Endothelial cell of hepatic sinusoid (primary cell): ENCODE results near the gene PERM1.
"Not testable (repeated sequence)": the region's sequence is repeated elsewhere in the genome, so short reads cannot be mapped to it uniquely, and the experiment has no call there.

ENCODE experiments used
- in situ Hi-C: cut with HindIII; loops from 2 replicates; pipeline ENCODE4 v1.10.0; 2017; ENCODE audit warnings: low sequenced_read_pairs

PERM1 gene

DNA sequence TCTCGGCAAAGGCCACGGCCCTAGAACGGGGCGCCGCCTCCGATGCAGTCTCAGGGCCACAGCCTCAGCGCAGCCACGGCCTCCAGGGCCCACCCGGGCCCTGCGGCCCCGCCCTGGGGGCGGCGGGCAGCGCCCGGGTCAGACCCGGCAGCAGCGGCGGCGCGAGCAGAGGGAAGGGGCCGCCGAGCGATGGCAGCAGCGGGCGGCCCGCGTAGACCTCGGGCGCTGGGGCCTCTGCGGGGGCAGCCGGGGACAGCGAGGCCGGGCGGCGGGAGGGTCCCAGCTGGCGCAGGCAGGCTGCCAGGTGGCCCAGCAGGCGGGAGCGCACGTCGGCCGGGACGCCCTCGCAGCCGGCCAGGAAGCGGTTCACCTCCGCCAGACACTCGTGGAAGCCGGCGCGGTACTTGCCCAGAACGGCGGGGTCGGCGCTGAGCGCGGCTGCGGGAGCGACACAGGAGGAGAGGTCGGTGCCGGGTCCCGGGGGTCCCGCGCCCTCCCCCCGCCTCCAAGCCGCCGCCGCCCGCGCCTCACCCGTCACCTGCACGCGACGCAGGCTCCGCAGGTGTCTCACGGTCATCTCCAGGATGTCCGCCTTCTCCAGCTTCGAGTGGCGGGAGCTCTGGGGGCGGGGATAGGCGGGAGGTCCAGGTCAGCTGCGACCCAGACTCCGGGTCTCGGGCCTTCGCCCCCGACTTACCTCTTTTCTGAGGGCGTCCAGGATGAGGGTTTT is 17.3 kb upstream of the PERM1 start:
- in situ Hi-C loops = no loop called here

DNA sequence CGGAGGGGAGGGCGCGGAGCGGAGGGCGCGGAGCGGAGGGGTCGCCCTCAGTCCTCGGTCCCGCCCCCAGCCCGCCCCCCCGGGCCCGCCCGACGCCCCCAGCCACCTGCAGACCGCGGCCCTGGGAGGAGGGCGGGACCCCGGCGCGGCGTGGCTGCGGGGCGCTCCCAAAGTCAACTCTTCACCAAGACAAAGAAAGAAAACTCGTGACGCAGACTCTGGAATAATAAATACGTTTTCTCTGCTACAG is 16.8 kb upstream of the PERM1 start:
- in situ Hi-C loops = no loop called here

DNA sequence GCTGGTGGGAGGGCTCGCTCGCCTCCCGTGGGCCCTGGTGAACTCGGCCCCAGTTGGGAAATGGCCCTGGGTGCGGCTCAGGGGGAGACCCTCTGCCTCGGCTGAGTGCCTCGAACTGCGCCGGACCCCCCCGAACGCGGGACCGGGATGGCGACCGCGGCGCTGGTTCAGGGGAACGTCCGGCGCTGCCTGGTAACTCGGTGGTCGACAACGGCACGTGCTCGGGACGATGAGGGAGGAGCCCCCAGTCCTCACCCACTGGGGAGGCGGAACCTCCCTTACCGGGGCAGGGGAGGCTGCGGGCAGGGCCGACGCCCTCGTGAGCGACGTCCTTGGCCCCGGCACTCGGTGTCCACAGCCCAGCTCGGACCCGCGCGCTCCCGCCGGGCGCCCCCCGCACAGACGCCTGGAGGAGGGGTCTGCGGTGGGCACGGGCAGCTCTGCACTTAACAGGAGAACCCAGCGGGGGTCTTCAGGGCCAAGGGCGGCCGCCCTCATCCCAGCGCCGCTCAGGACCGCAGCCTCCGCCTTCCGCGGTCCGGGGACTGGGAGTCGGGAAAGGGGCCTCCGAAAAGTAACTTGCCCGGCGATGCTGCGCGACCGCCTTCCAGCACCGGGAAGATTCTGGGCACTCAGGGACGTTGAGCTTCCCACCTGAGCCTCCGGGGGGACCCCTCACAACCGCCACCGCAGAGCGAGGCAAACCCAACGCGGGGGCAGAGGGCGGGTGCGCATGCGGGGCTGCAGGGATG is 16.3 kb upstream of the PERM1 start:
- in situ Hi-C loops = no loop called here

DNA sequence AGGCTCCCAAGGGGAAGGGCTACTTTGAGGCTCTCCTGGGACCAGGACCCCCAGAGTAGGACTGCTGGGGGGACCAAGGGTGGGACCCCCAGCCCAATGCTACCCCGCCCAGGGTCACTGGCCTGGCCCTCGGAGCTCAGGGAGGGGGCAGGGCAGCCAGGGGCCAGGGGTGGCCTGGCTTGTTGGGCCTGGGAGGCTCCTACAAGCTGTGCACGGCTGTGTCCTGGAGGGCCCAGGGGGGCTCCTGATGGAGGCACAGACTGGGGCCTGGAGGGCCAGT is 15.8 kb upstream of the PERM1 start:
- in situ Hi-C loops = no loop called here

- in situ Hi-C loops = no loop called here
These were observed 15.2 kb upstream of the PERM1 start for GRCh38 chr1:996851-997712.

GRCh38 chr1:995665-996633 is 14.1 kb upstream of the PERM1 start:
- in situ Hi-C loops = no loop called here

DNA sequence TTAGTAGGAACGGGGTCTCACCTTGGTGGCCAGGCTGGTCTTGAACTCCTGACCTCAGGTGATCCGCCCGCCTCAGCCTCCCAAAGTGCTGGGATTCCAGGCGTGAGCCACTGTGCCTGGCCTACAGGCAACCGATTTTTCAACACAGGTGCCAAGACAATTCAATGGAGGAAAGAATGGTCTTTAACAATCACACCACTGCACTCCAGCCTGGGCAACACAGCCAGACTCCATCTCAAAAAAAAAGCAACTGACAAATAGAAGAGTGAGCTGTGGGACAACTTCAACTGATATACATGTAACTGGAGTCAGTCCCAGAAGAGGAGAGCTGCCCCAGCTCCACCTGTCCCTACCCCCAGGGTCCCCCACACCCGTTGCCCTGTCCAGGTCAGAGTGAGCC is 12.7 kb upstream of the PERM1 start:
- in situ Hi-C loops = not testable (repeated sequence)

GRCh38 chr1:993379-993995 is 11.6 kb upstream of the PERM1 start:
- in situ Hi-C loops = no loop called here

- in situ Hi-C loops = no loop called here
These were observed 10.5 kb upstream of the PERM1 start for GRCh38 chr1:992362-992761.

DNA sequence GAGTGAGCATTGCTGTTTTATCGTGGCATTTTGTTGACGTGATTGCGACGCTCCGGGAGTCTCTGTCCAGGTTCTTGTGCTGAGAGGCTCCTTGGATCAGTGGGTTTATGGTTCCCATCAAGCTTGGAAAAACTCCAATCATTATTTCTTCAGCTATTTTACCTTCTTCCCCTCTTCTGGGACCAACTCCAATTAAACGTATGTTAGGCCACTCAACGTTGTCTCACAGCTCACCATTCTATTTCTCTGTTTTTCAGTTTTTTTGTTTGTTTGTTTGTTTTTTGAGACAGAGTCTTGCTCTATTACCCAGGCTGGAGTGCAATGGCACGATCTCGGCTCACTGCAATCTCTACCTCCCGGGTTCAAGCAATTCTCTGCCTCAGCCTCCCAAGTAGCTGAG is 10.0 kb upstream of the PERM1 start:
- in situ Hi-C loops = no loop called here

DNA sequence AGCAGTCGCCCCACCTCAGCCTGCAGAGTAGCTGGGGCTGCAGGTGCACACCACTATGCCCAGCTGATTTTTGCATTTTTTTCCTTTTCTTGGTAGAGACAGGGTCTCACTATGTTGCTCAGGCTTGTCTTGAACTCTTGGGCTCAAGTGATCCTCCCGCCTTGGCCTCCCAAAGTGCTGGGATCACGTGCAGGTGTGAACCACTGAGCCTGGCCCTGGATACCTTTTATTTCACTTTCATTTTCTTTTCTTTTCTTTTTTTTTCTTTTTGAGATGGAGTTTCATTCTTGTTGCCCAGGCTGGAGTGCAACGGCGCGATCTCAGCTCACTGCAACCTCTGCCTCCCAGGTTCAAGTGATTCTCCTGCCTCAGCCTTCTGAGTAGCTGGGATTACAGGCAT is 9.4 kb upstream of the PERM1 start:
- in situ Hi-C loops = not testable (repeated sequence)

- in situ Hi-C loops = not testable (repeated sequence)
These were observed 6.2 kb upstream of the PERM1 start for GRCh38 chr1:988061-988460.

DNA sequence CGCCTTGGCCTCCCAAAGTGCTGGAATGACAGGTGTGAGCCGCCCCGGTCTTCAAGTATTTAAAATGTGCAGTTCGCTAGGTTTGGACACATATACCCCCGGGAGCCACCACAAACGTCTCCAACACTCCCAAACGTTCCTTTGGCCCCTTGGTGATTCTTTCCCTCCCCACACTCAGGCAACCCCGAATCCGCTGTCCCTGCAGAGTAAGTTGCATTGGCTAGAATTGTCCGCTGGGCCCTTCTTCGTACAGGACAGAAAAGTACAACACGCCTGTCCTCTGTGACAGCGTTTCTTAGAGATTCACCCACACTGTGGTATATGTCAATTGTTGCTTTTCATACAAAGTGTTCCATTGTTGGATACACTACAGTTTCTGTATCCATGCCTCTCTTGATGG is 3.2 kb upstream of the PERM1 start:
- in situ Hi-C loops = no loop called here

GRCh38 chr1:984476-984814 is 2.6 kb upstream of the PERM1 start:
- in situ Hi-C loops = no loop called here

DNA sequence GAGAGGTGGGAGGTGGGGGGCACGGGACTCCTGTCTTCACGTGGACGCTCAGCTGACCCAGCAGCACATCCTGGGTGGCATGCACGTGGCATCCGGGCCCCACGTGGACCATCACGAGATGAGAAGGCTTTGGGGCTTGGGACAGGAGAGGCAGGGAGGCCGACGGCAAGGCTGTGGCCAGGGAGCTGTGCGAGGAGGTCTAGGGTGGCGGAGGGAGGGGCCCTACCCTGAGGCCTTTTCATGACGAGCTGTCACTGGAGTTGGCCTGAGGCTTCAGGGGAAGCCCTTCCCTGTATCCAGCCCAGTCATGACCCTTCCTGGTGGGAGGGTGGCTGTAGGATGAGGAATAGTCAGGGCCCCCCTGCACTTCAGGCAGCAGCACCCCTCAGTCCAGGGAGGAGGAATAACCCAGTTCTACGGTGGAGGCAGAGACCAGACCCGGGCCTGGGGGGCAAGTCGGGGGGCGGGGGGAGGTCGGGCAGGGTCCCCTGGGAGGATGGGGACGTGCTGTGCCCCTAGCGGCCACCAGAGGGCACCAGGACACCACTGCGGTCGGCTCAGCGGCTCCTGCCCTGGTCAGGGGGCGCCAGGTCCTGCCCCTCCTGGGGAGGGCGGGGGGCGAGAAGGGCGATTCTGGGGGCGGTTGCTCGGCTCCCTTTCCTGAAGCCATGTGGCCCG is 2.0 kb upstream of the PERM1 start:
- in situ Hi-C loops = no loop called here

GRCh38 chr1:982765-983436 is 1.0 kb upstream of the PERM1 start:
- in situ Hi-C loops = no loop called here

- in situ Hi-C loops = no loop called here
These were observed 370 bp downstream of the PERM1 start for GRCh38 chr1:981491-981954.

- in situ Hi-C loops = no loop called here
These were observed 1.1 kb downstream of the PERM1 start for GRCh38 chr1:980602-981395.

DNA sequence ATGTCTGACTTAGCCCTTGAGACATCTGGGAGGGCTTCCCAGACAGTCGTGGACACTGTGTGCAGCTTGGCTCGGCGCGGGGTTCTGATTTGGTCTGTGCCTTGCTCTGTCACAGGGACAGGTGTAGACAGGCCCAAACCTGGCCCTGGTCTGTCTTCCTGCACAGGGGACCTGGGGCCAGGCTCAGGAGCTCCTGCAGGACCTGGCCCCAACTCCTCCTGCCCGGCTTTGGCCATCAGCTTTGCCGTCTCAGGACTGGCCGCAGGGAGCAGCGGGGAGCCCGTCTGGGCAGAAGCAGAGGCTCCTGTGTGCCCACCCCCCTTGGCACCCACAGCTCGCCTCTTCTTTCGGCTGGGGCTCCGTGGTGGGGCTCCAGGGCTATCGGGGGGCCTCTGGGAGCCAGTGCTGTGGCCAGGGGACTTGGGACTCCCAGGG is 1.7 kb downstream of the PERM1 start:
- in situ Hi-C loops = no loop called here
